Measurements from ENCODE around the gene SP140.

DNA sequence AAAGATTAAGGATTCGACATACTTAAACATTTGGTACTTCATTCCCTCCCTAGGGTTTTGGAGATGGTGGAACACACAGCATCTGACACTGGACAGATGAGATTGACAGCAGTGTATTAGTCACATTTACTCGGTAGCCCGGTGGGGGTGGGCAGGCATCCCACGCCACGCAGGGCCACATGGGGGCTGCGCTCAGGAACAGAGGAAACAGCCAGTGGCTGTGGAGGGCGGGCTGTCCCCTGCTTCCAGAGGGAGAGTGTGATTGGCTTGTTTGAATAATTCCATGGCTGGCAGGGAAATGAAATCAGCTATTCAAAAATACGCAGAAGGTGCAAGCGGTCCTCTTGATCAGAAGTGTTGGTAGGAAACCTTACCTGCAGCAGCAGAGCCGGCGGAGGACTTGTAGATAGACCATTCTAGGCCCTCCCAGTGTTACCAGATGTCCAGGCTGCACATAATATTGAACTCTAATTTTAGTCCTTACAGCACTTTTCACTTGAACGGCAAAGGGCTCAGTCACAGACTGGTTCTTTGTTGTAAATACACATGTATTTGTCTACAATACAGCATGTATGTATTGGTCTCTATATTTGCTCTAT lies 83.0 kb downstream of the SP140 start:
- TF ChIP-seq TEAD4 (IDR thresholded peaks at IDR 0.05) (no peak), RAD21 (IDR thresholded peaks at IDR 0.05; ENCODE audit: low read depth) (no peak), TAF1 (IDR thresholded peaks at IDR 0.05; ENCODE audit: low read depth) (no peak), EP300 (IDR thresholded peaks at IDR 0.05; ENCODE audit: borderline replicate concordance) (no peak), TCF12 (IDR thresholded peaks at IDR 0.05; ENCODE audit: low read depth) (no peak), EGR1 (IDR thresholded peaks at IDR 0.05) (no peak), YY1 (IDR thresholded peaks at IDR 0.05; ENCODE audit: low read depth) (no peak), CEBPB (IDR thresholded peaks at IDR 0.05) (no peak), ZBTB7A (IDR thresholded peaks at IDR 0.05; ENCODE audit: low read depth) (no peak), NFIC (IDR thresholded peaks at IDR 0.05) (no peak), CREB1 (IDR thresholded peaks at IDR 0.05; ENCODE audit: low read depth) (no peak)
- TF ChIP-seq, protein P1, sequence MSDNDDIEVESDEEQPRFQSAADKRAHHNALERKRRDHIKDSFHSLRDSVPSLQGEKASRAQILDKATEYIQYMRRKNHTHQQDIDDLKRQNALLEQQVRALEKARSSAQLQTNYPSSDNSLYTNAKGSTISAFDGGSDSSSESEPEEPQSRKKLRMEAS (IDR thresholded peaks at IDR 0.05) = no peak
- TF ChIP-seq, protein P2, sequence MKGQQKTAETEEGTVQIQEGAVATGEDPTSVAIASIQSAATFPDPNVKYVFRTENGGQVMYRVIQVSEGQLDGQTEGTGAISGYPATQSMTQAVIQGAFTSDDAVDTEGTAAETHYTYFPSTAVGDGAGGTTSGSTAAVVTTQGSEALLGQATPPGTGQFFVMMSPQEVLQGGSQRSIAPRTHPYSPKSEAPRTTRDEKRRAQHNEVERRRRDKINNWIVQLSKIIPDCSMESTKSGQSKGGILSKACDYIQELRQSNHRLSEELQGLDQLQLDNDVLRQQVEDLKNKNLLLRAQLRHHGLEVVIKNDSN (IDR thresholded peaks at IDR 0.05) = no peak
- TF ChIP-seq, protein P3, sequence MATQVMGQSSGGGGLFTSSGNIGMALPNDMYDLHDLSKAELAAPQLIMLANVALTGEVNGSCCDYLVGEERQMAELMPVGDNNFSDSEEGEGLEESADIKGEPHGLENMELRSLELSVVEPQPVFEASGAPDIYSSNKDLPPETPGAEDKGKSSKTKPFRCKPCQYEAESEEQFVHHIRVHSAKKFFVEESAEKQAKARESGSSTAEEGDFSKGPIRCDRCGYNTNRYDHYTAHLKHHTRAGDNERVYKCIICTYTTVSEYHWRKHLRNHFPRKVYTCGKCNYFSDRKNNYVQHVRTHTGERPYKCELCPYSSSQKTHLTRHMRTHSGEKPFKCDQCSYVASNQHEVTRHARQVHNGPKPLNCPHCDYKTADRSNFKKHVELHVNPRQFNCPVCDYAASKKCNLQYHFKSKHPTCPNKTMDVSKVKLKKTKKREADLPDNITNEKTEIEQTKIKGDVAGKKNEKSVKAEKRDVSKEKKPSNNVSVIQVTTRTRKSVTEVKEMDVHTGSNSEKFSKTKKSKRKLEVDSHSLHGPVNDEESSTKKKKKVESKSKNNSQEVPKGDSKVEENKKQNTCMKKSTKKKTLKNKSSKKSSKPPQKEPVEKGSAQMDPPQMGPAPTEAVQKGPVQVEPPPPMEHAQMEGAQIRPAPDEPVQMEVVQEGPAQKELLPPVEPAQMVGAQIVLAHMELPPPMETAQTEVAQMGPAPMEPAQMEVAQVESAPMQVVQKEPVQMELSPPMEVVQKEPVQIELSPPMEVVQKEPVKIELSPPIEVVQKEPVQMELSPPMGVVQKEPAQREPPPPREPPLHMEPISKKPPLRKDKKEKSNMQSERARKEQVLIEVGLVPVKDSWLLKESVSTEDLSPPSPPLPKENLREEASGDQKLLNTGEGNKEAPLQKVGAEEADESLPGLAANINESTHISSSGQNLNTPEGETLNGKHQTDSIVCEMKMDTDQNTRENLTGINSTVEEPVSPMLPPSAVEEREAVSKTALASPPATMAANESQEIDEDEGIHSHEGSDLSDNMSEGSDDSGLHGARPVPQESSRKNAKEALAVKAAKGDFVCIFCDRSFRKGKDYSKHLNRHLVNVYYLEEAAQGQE (IDR thresholded peaks at IDR 0.05; ENCODE audit: low read depth) = no peak
